ENCODE measurements around the gene GABRR2. TPM values are rescaled to one million over a fixed set of nuclear protein-coding genes. Genes with fewer than 3 reads are reported as not detected.

GABRR2 gene
- polyA plus RNA-seq, 1 donor from 2014 or later, result 0.31 TPM

- no peak overlapping the region for H3K4me2 ChIP-seq (ENCODE audit: low read length)
- TF ChIP-seq POLR2AphosphoS5 (IDR thresholded peaks at IDR 0.05) (no peak), SMC3 (conservative IDR thresholded peaks at IDR 0.05; ENCODE audit: poor library complexity) (no peak), RAD21 (conservative IDR thresholded peaks at IDR 0.05) (no peak), TAF1 (IDR thresholded peaks at IDR 0.05; ENCODE audit: low read depth) (no peak), EZH2 (IDR thresholded peaks at IDR 0.05; ENCODE audit: borderline replicate concordance, insufficient read depth, low read length, poor library complexity, severe bottlenecking) (no peak), MXI1 (conservative IDR thresholded peaks at IDR 0.05; ENCODE audit: poor library complexity, severe bottlenecking) (no peak), EP300 (conservative IDR thresholded peaks at IDR 0.05; ENCODE audit: poor library complexity, severe bottlenecking) (no peak)
- TF ChIP-seq, protein P1, sequence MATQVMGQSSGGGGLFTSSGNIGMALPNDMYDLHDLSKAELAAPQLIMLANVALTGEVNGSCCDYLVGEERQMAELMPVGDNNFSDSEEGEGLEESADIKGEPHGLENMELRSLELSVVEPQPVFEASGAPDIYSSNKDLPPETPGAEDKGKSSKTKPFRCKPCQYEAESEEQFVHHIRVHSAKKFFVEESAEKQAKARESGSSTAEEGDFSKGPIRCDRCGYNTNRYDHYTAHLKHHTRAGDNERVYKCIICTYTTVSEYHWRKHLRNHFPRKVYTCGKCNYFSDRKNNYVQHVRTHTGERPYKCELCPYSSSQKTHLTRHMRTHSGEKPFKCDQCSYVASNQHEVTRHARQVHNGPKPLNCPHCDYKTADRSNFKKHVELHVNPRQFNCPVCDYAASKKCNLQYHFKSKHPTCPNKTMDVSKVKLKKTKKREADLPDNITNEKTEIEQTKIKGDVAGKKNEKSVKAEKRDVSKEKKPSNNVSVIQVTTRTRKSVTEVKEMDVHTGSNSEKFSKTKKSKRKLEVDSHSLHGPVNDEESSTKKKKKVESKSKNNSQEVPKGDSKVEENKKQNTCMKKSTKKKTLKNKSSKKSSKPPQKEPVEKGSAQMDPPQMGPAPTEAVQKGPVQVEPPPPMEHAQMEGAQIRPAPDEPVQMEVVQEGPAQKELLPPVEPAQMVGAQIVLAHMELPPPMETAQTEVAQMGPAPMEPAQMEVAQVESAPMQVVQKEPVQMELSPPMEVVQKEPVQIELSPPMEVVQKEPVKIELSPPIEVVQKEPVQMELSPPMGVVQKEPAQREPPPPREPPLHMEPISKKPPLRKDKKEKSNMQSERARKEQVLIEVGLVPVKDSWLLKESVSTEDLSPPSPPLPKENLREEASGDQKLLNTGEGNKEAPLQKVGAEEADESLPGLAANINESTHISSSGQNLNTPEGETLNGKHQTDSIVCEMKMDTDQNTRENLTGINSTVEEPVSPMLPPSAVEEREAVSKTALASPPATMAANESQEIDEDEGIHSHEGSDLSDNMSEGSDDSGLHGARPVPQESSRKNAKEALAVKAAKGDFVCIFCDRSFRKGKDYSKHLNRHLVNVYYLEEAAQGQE (IDR thresholded peaks at IDR 0.05; ENCODE audit: borderline replicate concordance), result no peak
- TF ChIP-seq, protein P2, sequence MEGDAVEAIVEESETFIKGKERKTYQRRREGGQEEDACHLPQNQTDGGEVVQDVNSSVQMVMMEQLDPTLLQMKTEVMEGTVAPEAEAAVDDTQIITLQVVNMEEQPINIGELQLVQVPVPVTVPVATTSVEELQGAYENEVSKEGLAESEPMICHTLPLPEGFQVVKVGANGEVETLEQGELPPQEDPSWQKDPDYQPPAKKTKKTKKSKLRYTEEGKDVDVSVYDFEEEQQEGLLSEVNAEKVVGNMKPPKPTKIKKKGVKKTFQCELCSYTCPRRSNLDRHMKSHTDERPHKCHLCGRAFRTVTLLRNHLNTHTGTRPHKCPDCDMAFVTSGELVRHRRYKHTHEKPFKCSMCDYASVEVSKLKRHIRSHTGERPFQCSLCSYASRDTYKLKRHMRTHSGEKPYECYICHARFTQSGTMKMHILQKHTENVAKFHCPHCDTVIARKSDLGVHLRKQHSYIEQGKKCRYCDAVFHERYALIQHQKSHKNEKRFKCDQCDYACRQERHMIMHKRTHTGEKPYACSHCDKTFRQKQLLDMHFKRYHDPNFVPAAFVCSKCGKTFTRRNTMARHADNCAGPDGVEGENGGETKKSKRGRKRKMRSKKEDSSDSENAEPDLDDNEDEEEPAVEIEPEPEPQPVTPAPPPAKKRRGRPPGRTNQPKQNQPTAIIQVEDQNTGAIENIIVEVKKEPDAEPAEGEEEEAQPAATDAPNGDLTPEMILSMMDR (IDR thresholded peaks at IDR 0.05; ENCODE audit: poor library complexity, severe bottlenecking), result no peak
- no peak overlapping the region for H3K9ac ChIP-seq (ENCODE audit: low read length)
- no peaks in the 10 kb centered on the region for H4K20me1 ChIP-seq (ENCODE audit: insufficient read depth)
- H2AFZ ChIP-seq (ENCODE audit: low read depth, low read length), result no peak overlapping the region
- H3K9me2 ChIP-seq (ENCODE audit: insufficient read depth, low read length), result no peaks in the 10 kb centered on the region
- H3K36me3 ChIP-seq (ENCODE audit: insufficient read depth, low read length), result no peaks in the 10 kb centered on the region
- H3K27me3 ChIP-seq (ENCODE audit: insufficient read depth, low read depth, low read length), result no peaks in the 10 kb centered on the region
- H3F3A ChIP-seq (ENCODE audit: insufficient read depth, low read length, poor library complexity, severe bottlenecking), result no peaks in the 10 kb centered on the region
- H3K4me3 ChIP-seq (ENCODE audit: low read length), result no peak overlapping the region
- no peaks in the 10 kb centered on the region for H3K79me2 ChIP-seq (replicated peaks; ENCODE audit: insufficient read depth, low read length)
- H3K9me3 ChIP-seq (ENCODE audit: low read length), result no peaks in the 10 kb centered on the region
- no peak overlapping the region for H3K27ac ChIP-seq (ENCODE audit: low read length)
Measured at GRCh38 chr6:89302936-89303335, 12.2 kb downstream of the GABRR2 start.

GRCh38 chr6:89302195-89302770, 12.8 kb downstream of the GABRR2 start:
- TF ChIP-seq, protein P2 (IDR thresholded peaks at IDR 0.05; ENCODE audit: poor library complexity, severe bottlenecking), result no peak
- TF ChIP-seq MXI1 (conservative IDR thresholded peaks at IDR 0.05; ENCODE audit: poor library complexity, severe bottlenecking) (no peak), POLR2AphosphoS5 (IDR thresholded peaks at IDR 0.05) (no peak), RAD21 (conservative IDR thresholded peaks at IDR 0.05) (no peak), TAF1 (IDR thresholded peaks at IDR 0.05; ENCODE audit: low read depth) (no peak), SMC3 (conservative IDR thresholded peaks at IDR 0.05; ENCODE audit: poor library complexity) (no peak), EP300 (conservative IDR thresholded peaks at IDR 0.05; ENCODE audit: poor library complexity, severe bottlenecking) (no peak), EZH2 (IDR thresholded peaks at IDR 0.05; ENCODE audit: borderline replicate concordance, insufficient read depth, low read length, poor library complexity, severe bottlenecking) (no peak)
- TF ChIP-seq, protein P1 (IDR thresholded peaks at IDR 0.05; ENCODE audit: borderline replicate concordance), result no peak
- H3K4me2 ChIP-seq (ENCODE audit: low read length), result no peak overlapping the region
- no peak overlapping the region for H2AFZ ChIP-seq (ENCODE audit: low read depth, low read length)
- H3K4me3 ChIP-seq (ENCODE audit: low read length), result no peak overlapping the region
- no peaks in the 10 kb centered on the region for H3K36me3 ChIP-seq (ENCODE audit: insufficient read depth, low read length)
- no peaks in the 10 kb centered on the region for H3K9me2 ChIP-seq (ENCODE audit: insufficient read depth, low read length)
- no peaks in the 10 kb centered on the region for H3F3A ChIP-seq (ENCODE audit: insufficient read depth, low read length, poor library complexity, severe bottlenecking)
- H3K27me3 ChIP-seq (ENCODE audit: insufficient read depth, low read depth, low read length), result no peaks in the 10 kb centered on the region
- no peaks in the 10 kb centered on the region for H4K20me1 ChIP-seq (ENCODE audit: insufficient read depth)
- no peaks in the 10 kb centered on the region for H3K79me2 ChIP-seq (replicated peaks; ENCODE audit: insufficient read depth, low read length)
- no peak overlapping the region for H3K9ac ChIP-seq (ENCODE audit: low read length)
- no peaks in the 10 kb centered on the region for H3K9me3 ChIP-seq (ENCODE audit: low read length)
- no peak overlapping the region for H3K27ac ChIP-seq (ENCODE audit: low read length)
